Stimulated activated naive CD4-positive, alpha-beta T cell (primary cell): ENCODE data around the gene VPS37B.

Source experiments
- DNase-seq, 6 experiments: peaks; one replicate each; lab custom pipeline; 2025; lab: John Stamatoyannopoulos, UW

VPS37B gene

GRCh38 chr12:122866379-122866778 is 29.5 kb downstream of the VPS37B start:
- no peak for DNase-seq

GRCh38 chr12:122865268-122866231 is 30.4 kb downstream of the VPS37B start:
- peak in 2 of 6 experiments; percentile 10 to 17 for DNase-seq

GRCh38 chr12:122864894-122865253 is 31.1 kb downstream of the VPS37B start:
- no peak for DNase-seq

DNA sequence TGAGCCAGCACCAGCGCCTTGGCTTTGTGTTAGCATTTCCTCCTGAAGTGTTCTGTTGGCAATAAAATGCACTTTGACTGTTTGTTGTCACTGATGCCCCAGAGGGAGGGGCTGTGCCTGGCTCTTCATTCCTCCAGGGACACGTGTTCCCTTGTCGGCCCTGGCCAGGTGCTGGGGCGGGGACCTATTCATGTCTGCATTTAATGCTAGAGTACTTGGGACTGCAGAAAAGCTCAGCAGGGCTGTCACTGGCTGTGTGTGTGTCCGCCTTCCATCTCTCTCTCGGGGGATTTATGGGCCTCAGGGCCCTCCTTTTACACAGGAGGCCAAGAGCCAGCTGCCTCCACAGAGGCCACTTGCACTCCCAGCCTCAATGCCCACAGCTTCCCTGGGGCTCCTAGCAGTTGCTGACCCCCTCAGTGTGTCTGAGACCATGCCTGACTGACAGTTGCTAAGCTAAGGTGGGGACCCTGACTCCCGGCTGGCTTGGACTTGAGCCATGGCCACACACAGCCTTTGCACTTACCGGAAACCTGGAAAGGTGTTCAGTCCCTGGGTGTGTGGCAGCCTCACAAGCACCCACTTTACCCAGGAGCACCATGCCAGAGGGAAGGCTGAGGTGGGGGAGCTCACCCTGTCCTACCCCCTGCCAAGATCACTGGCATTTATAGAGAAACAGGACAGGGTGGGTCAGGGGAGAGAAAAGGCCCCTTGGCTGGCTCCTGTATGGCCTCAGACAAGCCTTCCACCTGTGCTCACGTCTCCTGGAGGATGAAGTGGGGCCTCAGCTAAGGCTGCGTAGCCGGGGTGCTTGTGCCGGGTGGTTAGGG is 32.8 kb downstream of the VPS37B start:
- no peak for DNase-seq

DNA sequence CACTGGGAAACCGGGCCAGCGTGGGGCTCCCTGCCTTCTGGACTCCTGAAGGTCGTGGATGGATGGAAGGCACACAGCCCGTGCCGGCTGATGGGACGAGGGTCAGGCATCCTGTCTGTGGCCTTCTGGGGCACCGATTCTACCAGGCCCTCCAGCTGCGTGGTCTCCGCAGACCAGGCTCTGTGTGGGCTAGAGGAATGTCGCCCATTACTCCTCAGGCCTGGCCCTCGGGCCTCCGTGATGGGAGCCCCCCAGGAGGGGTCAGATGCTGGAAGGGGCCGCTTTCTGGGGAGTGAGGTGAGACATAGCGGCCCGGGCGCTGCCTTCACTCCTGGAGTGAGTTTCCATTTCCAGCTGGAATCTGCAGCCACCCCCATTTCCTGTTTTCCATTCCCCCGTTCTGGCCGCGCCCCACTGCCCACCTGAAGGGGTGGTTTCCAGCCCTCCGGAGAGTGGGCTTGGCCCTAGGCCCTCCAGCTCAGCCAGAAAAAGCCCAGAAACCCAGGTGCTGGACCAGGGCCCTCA is 33.8 kb downstream of the VPS37B start:
- DNase-seq, result no peak

DNA sequence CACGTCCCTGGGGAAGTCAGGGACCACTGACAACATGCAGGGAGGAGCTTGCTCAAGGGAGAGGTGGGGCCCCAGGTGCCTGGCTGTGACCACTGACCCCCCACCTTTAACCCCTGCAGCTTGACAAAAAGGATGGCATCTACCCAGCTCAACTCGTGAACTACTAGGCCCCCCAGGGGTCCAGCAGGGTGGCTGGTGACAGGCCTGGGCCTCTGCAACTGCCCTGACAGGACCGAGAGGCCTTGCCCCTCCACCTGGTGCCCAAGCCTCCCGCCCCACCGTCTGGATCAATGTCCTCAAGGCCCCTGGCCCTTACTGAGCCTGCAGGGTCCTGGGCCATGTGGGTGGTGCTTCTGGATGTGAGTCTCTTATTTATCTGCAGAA is 34.3 kb downstream of the VPS37B start:
- no peak for DNase-seq

- DNase-seq, result no peak
Observed at GRCh38 chr12:122860854-122861586, 34.9 kb downstream of the VPS37B start.

DNA sequence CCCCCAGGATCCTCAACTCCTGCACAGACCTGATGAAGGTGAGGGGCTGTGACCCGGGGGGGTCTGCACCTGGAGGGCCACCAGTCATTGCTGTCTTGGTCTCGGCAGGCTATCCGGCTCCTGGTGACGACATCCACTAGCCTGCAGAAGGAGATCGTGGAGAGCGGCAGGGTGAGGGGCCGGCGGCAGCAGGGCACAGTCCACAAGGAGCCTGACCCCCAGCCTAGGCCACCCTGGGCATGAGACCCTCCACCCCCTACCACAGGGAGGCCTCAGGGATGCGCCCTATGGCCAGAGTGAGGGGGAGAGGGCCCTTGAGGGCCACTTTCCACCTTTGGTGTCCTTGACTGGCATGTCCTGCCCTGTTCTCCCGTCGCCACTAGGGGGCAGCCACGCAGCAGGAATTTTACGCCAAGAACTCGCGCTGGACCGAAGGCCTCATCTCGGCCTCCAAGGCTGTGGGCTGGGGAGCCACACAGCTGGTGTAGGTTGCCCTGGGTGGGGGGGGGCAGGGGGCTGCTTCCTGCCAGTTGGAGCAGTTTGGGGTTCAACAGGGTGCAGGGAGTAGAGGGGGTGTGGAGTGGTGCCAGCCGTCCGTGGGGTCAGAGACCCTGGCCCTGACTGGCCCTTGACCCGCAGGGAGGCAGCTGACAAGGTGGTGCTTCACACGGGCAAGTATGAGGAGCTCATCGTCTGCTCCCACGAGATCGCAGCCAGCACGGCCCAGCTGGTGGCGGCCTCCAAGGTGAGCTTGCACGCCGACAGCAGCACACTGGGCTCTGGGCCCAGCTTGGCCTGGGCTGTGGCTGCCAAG is 35.7 kb downstream of the VPS37B start:
- DNase-seq, result peak; percentile 25 to 85 (median 74)

- no peak for DNase-seq
Observed at GRCh38 chr12:122859303-122860039, 36.5 kb downstream of the VPS37B start.

DNA sequence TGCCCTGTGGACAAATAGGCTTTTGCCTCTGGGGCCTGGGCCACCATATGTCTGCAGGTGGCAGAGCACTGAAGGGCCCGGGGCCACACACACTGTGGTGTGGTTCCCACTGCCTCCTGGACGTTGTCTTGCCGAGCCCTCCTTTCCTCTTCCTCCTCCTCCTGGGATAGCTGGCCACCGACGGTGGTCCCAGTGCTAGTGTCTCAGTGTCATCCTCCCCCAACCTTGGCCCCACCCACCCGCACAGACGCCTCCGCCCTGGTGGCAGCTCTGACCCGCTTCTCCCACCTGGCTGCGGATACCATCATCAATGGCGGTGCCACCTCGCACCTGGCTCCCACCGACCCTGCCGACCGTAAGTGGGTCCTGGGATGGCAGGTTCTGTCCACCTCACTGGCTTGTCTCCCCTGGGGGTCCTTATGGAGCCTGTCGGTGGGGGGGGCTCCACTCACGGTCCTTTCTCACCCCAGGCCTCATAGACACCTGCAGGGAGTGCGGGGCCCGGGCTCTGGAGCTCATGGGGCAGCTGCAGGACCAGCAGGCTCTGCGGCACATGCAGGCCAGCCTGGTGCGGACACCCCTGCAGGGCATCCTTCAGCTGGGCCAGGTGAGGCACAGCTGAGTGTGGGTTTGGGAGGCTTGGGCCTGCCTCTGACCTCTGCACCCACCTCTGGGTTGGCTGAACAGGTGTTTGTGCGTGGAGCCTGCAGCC is 37.2 kb downstream of the VPS37B start:
- DNase-seq, result no peak

- no peak for DNase-seq
Observed at GRCh38 chr12:122858171-122858570, 37.8 kb downstream of the VPS37B start.

DNA sequence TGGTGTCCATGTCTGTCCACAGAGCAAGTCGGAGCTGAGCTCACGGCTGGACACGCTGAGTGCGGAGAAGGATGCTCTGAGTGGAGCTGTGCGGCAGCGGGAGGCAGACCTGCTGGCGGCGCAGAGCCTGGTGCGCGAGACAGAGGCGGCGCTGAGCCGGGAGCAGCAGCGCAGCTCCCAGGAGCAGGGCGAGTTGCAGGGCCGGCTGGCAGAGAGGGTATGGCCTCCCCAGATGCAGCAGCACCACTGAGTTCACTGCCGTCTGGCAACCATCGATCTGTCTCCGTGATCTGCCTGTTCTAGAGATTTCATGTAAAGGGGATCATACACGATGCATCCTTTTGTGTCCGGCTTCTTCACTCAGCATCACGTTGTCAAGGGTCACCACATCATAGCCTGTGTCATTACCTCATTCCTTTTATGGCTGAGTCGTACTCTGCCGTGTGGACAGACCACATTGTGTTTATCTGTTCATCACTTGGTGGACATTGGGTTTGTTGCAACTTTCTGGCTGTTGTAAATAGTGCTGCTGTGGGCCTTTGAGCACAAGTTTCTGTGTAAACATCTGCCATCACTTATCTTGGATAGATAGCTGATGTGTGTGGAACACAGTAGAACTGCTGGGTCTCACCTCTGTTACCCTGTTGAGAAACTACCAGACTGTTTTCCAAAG is 38.8 kb downstream of the VPS37B start:
- no peak for DNase-seq

- DNase-seq, result peak in 1 of 6 experiments; percentile 10
Observed at GRCh38 chr12:122855928-122856831, 39.7 kb downstream of the VPS37B start.

GRCh38 chr12:122855071-122855829 is 40.7 kb downstream of the VPS37B start:
- DNase-seq, result no peak

- no peak for DNase-seq
Observed at GRCh38 chr12:122854554-122854953, 41.4 kb downstream of the VPS37B start.

- no peak for DNase-seq
Observed at GRCh38 chr12:122853582-122854245, 42.2 kb downstream of the VPS37B start.
